ENCODE data around the gene WASL.

The WASL gene

GRCh38 chr7:123669485-123669884 lies 79.3 kb downstream of the WASL start:
- H3K4me1 Mint-ChIP-seq, result no peaks in the 10 kb centered on the region
- no peak overlapping the region for H3K4me3 Mint-ChIP-seq
- H3K9me3 Mint-ChIP-seq, result no peaks in the 10 kb centered on the region
- no peak overlapping the region for H3K27ac Mint-ChIP-seq
- no peaks in the 10 kb centered on the region for H3K36me3 Mint-ChIP-seq
- H3K27me3 Mint-ChIP-seq, result peaks cover 4% of the 10 kb centered on the region

GRCh38 chr7:123666492-123666891 lies 82.3 kb downstream of the WASL start:
- Mint-ChIP-seq H3K36me3 (no peaks in the 10 kb centered on the region), H3K4me1 (no peaks in the 10 kb centered on the region), H3K4me3 (no peak overlapping the region), H3K27me3 (peaks cover 6% of the 10 kb centered on the region), H3K27ac (peak overlapping the region; percentile 46), H3K9me3 (no peaks in the 10 kb centered on the region)

GRCh38 chr7:123665896-123666295 lies 82.9 kb downstream of the WASL start:
- Mint-ChIP-seq H3K27me3 (peaks cover 6% of the 10 kb centered on the region), H3K36me3 (no peaks in the 10 kb centered on the region), H3K27ac (no peak overlapping the region), H3K4me3 (no peak overlapping the region), H3K4me1 (no peaks in the 10 kb centered on the region), H3K9me3 (no peaks in the 10 kb centered on the region)

- H3K4me1 Mint-ChIP-seq, result no peaks in the 10 kb centered on the region
- no peak overlapping the region for H3K4me3 Mint-ChIP-seq
- H3K27ac Mint-ChIP-seq, result no peak overlapping the region
- no peaks in the 10 kb centered on the region for H3K36me3 Mint-ChIP-seq
- no peaks in the 10 kb centered on the region for H3K9me3 Mint-ChIP-seq
- peaks cover 6% of the 10 kb centered on the region for H3K27me3 Mint-ChIP-seq
Observed at GRCh38 chr7:123665157-123665556, 83.6 kb downstream of the WASL start.

- Mint-ChIP-seq H3K4me1 (no peaks in the 10 kb centered on the region), H3K36me3 (no peaks in the 10 kb centered on the region), H3K27ac (no peak overlapping the region), H3K4me3 (no peak overlapping the region), H3K9me3 (no peaks in the 10 kb centered on the region), H3K27me3 (peaks cover 11% of the 10 kb centered on the region)
Observed at GRCh38 chr7:123663200-123663599, 85.6 kb downstream of the WASL start.

- no peak overlapping the region for H3K27ac Mint-ChIP-seq
- H3K4me3 Mint-ChIP-seq, result no peak overlapping the region
- H3K36me3 Mint-ChIP-seq, result no peaks in the 10 kb centered on the region
- no peaks in the 10 kb centered on the region for H3K9me3 Mint-ChIP-seq
- H3K27me3 Mint-ChIP-seq, result peaks cover 11% of the 10 kb centered on the region
- no peaks in the 10 kb centered on the region for H3K4me1 Mint-ChIP-seq
Observed at GRCh38 chr7:123662755-123663154, 86.0 kb downstream of the WASL start.

GRCh38 chr7:123662293-123662692 lies 86.5 kb downstream of the WASL start:
- Mint-ChIP-seq H3K27me3 (peaks cover 11% of the 10 kb centered on the region), H3K36me3 (no peaks in the 10 kb centered on the region), H3K27ac (no peak overlapping the region), H3K4me1 (no peaks in the 10 kb centered on the region), H3K9me3 (no peaks in the 10 kb centered on the region), H3K4me3 (no peak overlapping the region)

GRCh38 chr7:123661765-123662164 lies 87.0 kb downstream of the WASL start:
- H3K4me3 Mint-ChIP-seq, result no peak overlapping the region
- H3K9me3 Mint-ChIP-seq, result no peaks in the 10 kb centered on the region
- no peaks in the 10 kb centered on the region for H3K4me1 Mint-ChIP-seq
- peaks cover 11% of the 10 kb centered on the region for H3K27me3 Mint-ChIP-seq
- H3K27ac Mint-ChIP-seq, result no peak overlapping the region
- H3K36me3 Mint-ChIP-seq, result no peaks in the 10 kb centered on the region

- no peaks in the 10 kb centered on the region for H3K9me3 Mint-ChIP-seq
- H3K4me3 Mint-ChIP-seq, result no peak overlapping the region
- no peaks in the 10 kb centered on the region for H3K36me3 Mint-ChIP-seq
- peaks cover 10% of the 10 kb centered on the region for H3K27me3 Mint-ChIP-seq
- H3K27ac Mint-ChIP-seq, result no peak overlapping the region
- H3K4me1 Mint-ChIP-seq, result no peaks in the 10 kb centered on the region
Observed at GRCh38 chr7:123660514-123661354, 88.1 kb downstream of the WASL start.

GRCh38 chr7:123658023-123658422 lies 90.8 kb downstream of the WASL start:
- Mint-ChIP-seq H3K4me1 (no peaks in the 10 kb centered on the region), H3K9me3 (no peaks in the 10 kb centered on the region), H3K4me3 (no peak overlapping the region), H3K27ac (no peak overlapping the region), H3K36me3 (no peaks in the 10 kb centered on the region), H3K27me3 (peaks cover 7% of the 10 kb centered on the region)

- peaks cover 8% of the 10 kb centered on the region for H3K27me3 Mint-ChIP-seq
- no peaks in the 10 kb centered on the region for H3K4me1 Mint-ChIP-seq
- H3K9me3 Mint-ChIP-seq, result no peaks in the 10 kb centered on the region
- H3K4me3 Mint-ChIP-seq, result no peak overlapping the region
- H3K27ac Mint-ChIP-seq, result no peak overlapping the region
- H3K36me3 Mint-ChIP-seq, result no peaks in the 10 kb centered on the region
Observed at GRCh38 chr7:123657304-123657685, 91.5 kb downstream of the WASL start.

- Mint-ChIP-seq H3K4me1 (no peaks in the 10 kb centered on the region), H3K27me3 (peaks cover 10% of the 10 kb centered on the region), H3K4me3 (no peak overlapping the region), H3K9me3 (no peaks in the 10 kb centered on the region), H3K36me3 (no peaks in the 10 kb centered on the region), H3K27ac (no peak overlapping the region)
Observed at GRCh38 chr7:123656544-123657303, 92.1 kb downstream of the WASL start.

- Mint-ChIP-seq H3K27ac (no peak within 1 kb of the TSS), H3K9me3 (no peaks in the 10 kb centered on the region), H3K27me3 (peaks cover 12% of the 10 kb centered on the region), H3K4me3 (no peak within 1 kb of the TSS), H3K4me1 (no peaks in the 10 kb centered on the region), H3K36me3 (no peaks in the 10 kb centered on the region)
Observed at GRCh38 chr7:123655614-123656013, 93.2 kb downstream of the WASL start, which contains the start of gene LMOD2. Gene LMOD2, plus strand, starts transcription at chr7:123655866. Its CDS starts 98 bp downstream, at chr7:123655964.

GRCh38 chr7:123653162-123653561 lies 95.6 kb downstream of the WASL start:
- no peak overlapping the region for H3K4me3 Mint-ChIP-seq
- H3K9me3 Mint-ChIP-seq, result no peaks in the 10 kb centered on the region
- peaks cover 8% of the 10 kb centered on the region for H3K27me3 Mint-ChIP-seq
- no peak overlapping the region for H3K27ac Mint-ChIP-seq
- no peaks in the 10 kb centered on the region for H3K4me1 Mint-ChIP-seq
- no peaks in the 10 kb centered on the region for H3K36me3 Mint-ChIP-seq

- Mint-ChIP-seq H3K9me3 (no peaks in the 10 kb centered on the region), H3K4me3 (no peak overlapping the region), H3K27me3 (peaks cover 8% of the 10 kb centered on the region), H3K36me3 (no peaks in the 10 kb centered on the region), H3K27ac (no peak overlapping the region), H3K4me1 (no peaks in the 10 kb centered on the region)
Observed at GRCh38 chr7:123652406-123652805, 96.4 kb downstream of the WASL start.

GRCh38 chr7:123650595-123650994 lies 98.2 kb downstream of the WASL start:
- Mint-ChIP-seq H3K36me3 (no peaks in the 10 kb centered on the region), H3K4me3 (no peak overlapping the region), H3K9me3 (no peaks in the 10 kb centered on the region), H3K27ac (no peak overlapping the region), H3K27me3 (peaks cover 11% of the 10 kb centered on the region), H3K4me1 (no peaks in the 10 kb centered on the region)
